GM12878 (cell line): ENCODE data around the gene CCDC127.

Source experiments
- CTCF ChIP-seq, 3 experiments: IDR thresholded peaks in 2 of 3; conservative IDR thresholded peaks in 1 of 3; 2 replicates each; pipeline ENCODE4 v1.5.1; 2011; ENCODE audit warnings: low read depth in 3 of 3, low read length in 3 of 3, mild to moderate bottlenecking in 3 of 3, control low read depth in 2 of 3, moderate library complexity in 2 of 3, inconsistent platforms in 1 of 3, mixed read lengths in 1 of 3; ENCODE audit not compliant: control insufficient read depth in 2 of 3, insufficient read depth in 1 of 3; ENCODE audit errors: extremely low read depth in 1 of 3
- E2F4 ChIP-seq: IDR thresholded peaks from 2 replicates; pipeline ENCODE4 v1.6.1; 2012; ENCODE audit warnings: low read depth, low read length, improper control_type of control experiment
- EGR1 ChIP-seq, 2 experiments: IDR thresholded peaks; 1 replicate in 1 of 2; 2 replicates in 1 of 2; pipeline ENCODE4 v1.6.1; 2011 to 2012; ENCODE audit warnings: low read depth in 2 of 2, low read length in 2 of 2, borderline replicate concordance in 1 of 2, mild to moderate bottlenecking in 1 of 2, moderate library complexity in 1 of 2
- EP300 ChIP-seq, 2 experiments: fragments of 150-350 bp in 1 of 2; IDR thresholded peaks; 2 replicates each; pipeline ENCODE4 v1.6.1; 2011 to 2012; ENCODE audit warnings: low read depth in 2 of 2, low read length in 2 of 2, borderline replicate concordance in 1 of 2, improper control_type of control experiment in 1 of 2, inconsistent platforms in 1 of 2; ENCODE audit not compliant: control insufficient read depth in 1 of 2
- ETV6 ChIP-seq, 2 experiments: fragments of 450-650 bp in 1 of 2; IDR thresholded peaks in 1 of 2; conservative IDR thresholded peaks in 1 of 2; 2 replicates each; pipeline ENCODE4 v1.6.1; 2014; ENCODE audit warnings: antibody characterized with exemption in 1 of 2, borderline replicate concordance in 1 of 2, low read depth in 1 of 2, mild to moderate bottlenecking in 1 of 2, moderate library complexity in 1 of 2
- EZH2 ChIP-seq: IDR thresholded peaks from 2 replicates; pipeline ENCODE4 v1.6.1; 2012; ENCODE audit warnings: low read depth, mild to moderate bottlenecking, control low read depth, inconsistent platforms, low read length, borderline replicate concordance; ENCODE audit not compliant: control insufficient read depth
- POLR2A ChIP-seq: IDR thresholded peaks from 2 replicates; pipeline ENCODE4 v1.6.1; 2011; ENCODE audit warnings: low read depth, mild to moderate bottlenecking, low read length
- POLR2AphosphoS5 ChIP-seq: IDR thresholded peaks from 2 replicates; pipeline ENCODE4 v1.6.1; 2011; ENCODE audit warnings: mild to moderate bottlenecking, low read length, inconsistent platforms
- ZBED1 ChIP-seq: IDR thresholded peaks from 2 replicates; pipeline ENCODE4 v1.6.1; 2016; ENCODE audit warnings: borderline replicate concordance
- ZBTB33 ChIP-seq: fragments of 450-650 bp; IDR thresholded peaks from 2 replicates; pipeline ENCODE4 v1.6.1; 2017; ENCODE audit warnings: mild to moderate bottlenecking
- ZNF24 ChIP-seq: fragments of 450-650 bp; IDR thresholded peaks from 2 replicates; pipeline ENCODE4 v1.6.1; 2017; ENCODE audit warnings: antibody characterized with exemption, mild to moderate bottlenecking

GRCh38 chr5:158807-159447 is 59.0 kb downstream of the CCDC127 start:
- TF ChIP-seq E2F4 (no peak), ETV6 (conservative IDR thresholded peaks at IDR 0.05 in 1 of 2, IDR thresholded peaks at IDR 0.05 in 1 of 2; ENCODE audit: borderline replicate concordance in 1 of 2, low read depth in 1 of 2) (no peak), POLR2AphosphoS5 (no peak), POLR2A (no peak), EGR1 (IDR thresholded peaks at IDR 0.05; ENCODE audit: borderline replicate concordance in 1 of 2, low read depth in 2 of 2, low read length in 2 of 2) (no peak), EP300 (IDR thresholded peaks at IDR 0.05; ENCODE audit: borderline replicate concordance in 1 of 2, control insufficient read depth in 1 of 2, low read depth in 2 of 2, low read length in 2 of 2) (no peak), ZBED1 (no peak), ZNF24 (no peak), EZH2 (no peak), CTCF (IDR thresholded peaks at IDR 0.05 in 2 of 3, conservative IDR thresholded peaks at IDR 0.05 in 1 of 3; ENCODE audit: control insufficient read depth in 2 of 3, extremely low read depth in 1 of 3, insufficient read depth in 1 of 3, low read depth in 3 of 3, low read length in 3 of 3) (no peak), ZBTB33 (no peak)
